Activated CD4-positive, alpha-beta T cell treated with anti-CD3 and anti-CD28 coated beads, Interleukin-2, Interleukin-4, amounts not matched to agents 100 ng/mL and 50 ng/mL, durations not matched to agents 16 hours and 8 hours (primary cell): ENCODE results near the gene C2orf81.
A peak's percentile ranks its signal among the peaks of the same experiment; 100 is the strongest.
"Not testable (repeated sequence)": the region's sequence is repeated elsewhere in the genome, so short reads cannot be mapped to it uniquely, and the experiment has no call there.

Source experiments
- DNase-seq: peaks from one replicate; pipeline ENCODE4 v3.0.0-alpha.2; 2020; ENCODE audit warnings: low spot score

C2orf81 gene

DNA sequence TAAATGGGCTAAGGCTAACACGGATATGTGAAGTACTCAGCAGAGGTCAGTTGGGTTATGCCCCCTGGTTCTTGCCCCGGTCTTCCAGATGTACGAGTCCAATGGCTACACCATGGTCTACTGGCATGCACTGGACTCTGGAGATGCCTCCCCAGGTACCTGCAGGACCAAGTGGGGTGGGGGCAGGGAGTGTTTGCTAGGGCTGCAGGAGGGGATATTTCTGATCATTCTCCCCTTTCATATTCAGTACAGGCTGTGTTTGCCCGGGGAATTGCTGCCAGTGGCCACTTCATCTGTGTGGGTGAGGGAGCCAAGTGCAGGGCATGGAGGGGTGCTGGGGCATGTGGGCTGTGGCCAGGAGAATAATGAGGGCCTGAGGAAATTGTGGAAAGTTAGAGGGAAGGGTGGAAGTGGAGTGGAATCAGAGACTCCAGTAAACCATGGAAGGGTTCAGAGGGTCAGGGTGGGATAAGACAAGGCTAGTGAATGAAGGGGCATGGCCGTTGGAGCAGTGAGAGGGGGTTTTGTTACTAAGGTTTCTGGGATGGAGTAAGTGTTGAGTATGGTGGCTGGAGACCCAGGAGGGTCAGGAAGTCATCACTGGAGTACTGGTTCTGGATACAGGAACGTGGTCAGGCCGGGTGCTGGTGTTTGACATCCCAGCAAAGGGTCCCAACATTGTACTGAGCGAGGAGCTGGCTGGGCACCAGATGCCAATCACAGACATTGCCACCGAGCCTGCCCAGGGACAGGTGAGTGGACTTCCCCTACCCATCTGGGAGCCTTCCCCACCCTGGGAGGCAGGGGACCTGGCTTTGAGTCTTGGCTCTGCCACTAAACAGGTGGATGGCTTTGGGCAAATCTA lies 2.0 kb upstream of the C2orf81 start:
- DNase-seq = no peak

DNA sequence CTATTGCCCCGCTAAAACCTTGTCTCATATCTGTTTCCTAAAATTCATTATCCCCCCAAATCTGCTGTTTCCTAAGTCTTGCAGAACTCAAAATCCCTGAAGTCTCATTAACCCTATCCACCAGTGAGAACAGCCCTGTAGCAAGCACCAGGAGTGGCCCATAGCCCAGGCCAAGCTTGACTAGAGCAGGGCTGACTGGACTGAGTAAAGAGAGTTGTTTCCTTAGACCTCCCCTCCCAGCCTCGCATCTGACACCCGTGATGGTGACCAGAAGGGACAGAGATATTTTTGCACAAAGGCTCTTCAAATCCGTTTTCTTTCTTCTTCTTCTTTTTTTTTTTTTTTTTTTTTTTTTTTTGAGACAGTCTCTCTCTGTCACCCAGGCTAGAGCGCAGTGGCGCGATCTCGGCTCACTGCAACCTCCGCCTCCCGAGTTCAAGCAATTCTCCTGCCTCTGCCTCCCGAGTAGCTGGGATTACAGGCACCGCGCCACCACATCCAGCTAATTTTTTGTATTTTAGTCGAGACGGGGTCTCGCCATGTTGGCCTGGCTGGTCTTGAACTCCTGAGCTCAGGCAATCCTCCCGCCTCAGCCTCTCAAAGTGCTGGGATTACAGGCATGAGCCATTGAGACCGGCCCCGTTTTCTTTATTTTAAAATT lies 846 bp downstream of the C2orf81 start:
- not testable (repeated sequence) for DNase-seq

GRCh38 chr2:74420006-74420405 lies 1.4 kb downstream of the C2orf81 start:
- DNase-seq = no peak

DNA sequence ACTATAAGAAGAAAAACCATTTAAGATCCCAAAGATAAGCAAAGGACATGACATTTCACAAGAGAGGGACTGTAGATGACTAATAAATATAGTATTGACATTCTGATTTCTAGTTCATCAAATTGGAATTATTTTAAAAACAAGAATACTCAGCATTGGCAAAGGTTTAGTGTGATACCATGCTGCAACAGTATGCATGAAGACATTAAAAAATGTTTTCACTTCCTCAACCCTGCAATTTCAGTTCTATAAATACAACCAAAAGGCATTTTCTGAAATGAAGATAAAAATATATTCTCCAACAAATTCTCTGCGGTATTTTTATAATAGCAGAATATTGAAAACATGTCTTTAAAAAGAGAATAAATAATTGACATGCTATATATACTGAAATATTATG lies 2.1 kb downstream of the C2orf81 start:
- DNase-seq = no peak

- no peak for DNase-seq
Observed at GRCh38 chr2:74418312-74418711, 3.1 kb downstream of the C2orf81 start.

GRCh38 chr2:74417763-74418162 lies 3.7 kb downstream of the C2orf81 start:
- DNase-seq = no peak

GRCh38 chr2:74417197-74417596 lies 4.2 kb downstream of the C2orf81 start:
- no peak for DNase-seq

DNA sequence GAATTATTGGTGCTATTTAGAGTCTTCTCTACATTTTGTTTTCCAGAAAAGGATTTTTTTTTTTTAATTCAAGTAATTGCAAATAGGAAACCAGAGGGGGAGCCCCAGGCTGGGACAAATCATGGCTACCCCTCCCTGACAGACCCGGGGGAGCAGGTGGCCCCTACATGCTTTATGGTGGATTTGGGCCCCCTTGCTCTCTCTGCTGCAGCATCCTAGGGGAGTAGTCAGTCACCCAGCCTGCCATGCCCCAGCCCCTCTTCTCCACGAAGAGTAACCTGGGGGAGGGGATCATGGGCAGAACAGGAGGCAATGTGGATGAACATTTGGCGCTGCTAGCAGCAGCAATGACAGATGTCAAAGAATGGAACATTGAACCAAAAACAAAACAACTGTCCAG lies 4.6 kb downstream of the C2orf81 start:
- no peak for DNase-seq

DNA sequence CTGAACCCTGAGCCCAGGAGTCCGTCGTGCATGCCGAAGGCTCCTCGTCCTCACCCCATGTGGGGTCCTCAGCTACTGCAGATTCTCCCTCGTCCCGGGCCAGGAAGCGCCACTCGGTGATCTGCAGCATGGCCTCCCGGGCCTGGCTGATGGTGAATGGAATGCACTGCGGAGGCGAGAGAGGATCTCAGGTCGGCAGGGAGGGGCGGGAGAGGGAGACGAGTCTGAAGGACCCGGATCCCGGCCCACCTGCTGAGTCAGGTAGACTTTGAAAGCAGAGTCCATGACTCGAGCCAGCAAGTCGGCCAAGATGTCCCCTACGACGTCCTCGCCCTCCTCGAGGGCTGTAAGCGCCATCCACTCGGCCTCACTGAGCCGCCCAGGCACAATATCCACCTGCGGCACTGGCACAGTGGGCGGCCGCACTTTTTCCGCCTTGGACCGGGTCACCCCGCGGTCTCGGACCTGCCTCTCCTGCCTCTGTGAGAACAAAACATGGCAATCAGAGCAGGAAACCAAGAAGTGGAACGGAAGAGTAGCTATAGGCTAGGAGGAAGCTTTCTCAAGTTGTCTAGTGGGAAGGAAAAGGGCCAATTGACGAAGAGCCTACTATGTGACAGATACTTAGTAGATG lies 5.5 kb downstream of the C2orf81 start:
- DNase-seq = no peak

- DNase-seq = no peak
Observed at GRCh38 chr2:74414881-74415761, 6.3 kb downstream of the C2orf81 start.

- no peak for DNase-seq
Observed at GRCh38 chr2:74414441-74414840, 7.0 kb downstream of the C2orf81 start.

GRCh38 chr2:74413001-74413698 lies 8.3 kb downstream of the C2orf81 start:
- no peak for DNase-seq

DNA sequence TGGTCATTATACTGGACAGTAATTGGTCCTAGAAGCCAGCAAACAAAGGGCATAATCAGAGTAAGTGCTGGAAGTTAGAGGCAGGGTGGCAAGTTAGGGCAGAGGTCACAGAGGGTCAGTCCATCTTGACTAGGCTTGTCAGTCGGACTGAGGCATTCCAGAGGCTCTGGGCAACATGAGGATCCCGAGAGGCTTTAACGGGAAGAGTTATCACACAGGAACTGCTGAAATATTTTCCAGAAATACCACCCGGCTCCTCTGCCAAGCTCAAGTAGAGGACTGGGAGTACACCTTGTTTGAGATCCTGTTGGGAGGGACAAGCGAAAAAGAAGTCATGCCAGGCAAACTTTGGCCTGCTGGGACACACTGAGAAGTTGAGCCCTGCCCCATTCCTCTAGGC lies 13.7 kb downstream of the C2orf81 start:
- DNase-seq = no peak

DNA sequence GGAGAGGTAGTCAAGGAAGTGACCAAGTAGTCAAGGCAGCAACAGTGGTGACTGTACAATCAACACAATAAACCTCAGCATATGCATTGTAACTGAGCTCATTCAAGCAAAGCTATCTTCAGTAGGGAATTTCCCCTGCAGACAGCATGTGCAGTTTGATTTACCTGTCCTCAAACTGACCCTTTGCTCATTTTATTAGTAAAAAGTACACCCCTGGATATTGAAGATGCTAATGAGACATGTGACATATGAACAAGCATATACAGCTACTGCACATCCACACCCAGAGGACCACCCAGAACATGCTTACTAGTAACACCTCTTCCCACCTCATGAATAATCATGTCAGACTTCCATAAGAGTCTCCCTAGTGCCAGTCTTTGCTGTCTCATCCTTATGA lies 15.4 kb downstream of the C2orf81 start:
- no peak for DNase-seq

DNA sequence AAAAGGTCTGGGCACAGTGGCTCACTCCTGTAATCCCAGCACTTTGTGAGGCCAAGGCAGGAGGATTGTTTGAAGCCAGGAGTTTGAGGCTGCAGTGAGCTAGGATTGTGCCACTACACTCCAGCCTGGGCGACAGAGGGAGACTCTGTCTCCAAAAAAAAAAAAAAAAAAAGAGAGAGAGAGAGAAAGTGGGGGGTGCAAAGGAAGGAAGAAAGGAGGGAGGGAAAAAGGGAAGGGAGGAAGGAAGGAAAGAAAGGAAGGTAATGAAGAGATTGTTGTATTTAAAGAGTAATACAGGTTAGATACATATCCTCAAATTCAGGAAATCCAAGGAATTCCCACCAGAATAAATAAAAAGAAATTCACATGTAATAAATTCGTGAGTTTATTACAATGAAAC lies 19.5 kb downstream of the C2orf81 start:
- no peak for DNase-seq

DNA sequence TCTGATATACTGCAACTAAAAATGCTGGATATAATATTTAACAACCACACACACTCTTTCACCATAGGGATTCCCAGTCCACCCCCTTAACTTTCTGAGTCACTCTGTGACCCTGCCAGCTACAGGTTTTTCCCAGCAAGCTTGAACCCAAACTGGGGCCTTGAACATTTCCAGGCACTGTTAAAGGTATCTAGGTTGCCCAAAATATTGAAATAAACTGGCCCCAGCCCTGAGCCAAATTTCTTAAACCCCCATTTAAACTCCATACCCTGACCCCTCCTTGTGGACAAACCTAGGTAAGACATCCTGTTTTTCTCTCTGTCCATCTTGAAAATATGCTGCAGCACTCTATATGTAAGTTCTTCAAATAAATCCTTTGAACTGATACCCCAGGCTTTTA lies 21.6 kb downstream of the C2orf81 start:
- peak; percentile 30 for DNase-seq

DNA sequence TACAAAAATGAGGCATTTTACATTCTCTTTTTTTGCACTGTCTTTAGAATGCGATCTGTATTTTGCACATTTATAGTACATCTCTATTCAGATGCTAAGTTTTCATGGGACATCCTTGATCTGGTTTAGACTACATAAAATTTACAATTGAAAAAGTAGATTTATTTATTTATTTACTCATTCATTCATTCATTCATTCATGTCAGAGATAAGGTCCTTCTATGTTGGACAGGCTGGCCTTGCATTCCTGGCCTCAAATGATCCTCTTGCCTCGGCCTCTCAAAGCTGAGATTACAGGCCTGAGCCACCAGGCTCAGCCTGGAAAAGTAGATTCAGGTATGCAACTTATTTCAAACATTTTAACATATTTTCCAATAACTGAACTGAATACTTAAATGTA lies 25.3 kb downstream of the C2orf81 start:
- no peak for DNase-seq

DNA sequence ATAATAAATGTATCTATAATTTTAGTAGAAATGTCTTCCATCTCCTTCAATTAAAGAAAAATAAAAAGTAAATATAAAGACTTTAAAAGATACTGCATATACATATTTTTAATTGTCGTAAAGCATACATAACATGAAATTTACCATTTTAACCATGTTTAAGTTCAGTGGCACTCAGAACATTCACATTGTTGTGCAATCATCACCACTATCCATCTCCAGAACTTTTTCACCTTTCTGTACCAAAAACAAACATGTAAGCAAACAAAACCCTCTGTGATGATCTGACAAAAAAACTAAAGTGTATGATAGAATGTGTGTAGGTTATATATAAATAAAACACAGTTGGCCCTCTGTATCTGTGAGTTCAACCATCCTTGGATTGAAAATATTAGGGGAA lies 27.9 kb downstream of the C2orf81 start:
- no peak for DNase-seq

DNA sequence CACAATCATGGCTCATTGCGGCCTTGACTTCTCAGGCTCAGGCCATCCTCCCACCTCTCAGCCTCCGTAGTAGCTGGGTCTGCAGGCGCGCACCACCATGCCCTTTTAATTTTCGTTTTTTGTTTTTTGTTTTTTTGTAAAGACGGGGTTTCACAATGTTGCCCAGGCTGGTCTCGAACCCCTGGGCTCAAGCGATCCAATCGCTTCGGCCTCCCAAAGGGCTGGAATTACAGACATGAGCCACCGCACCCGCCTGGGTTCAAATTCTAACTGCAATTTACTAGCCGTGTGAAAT lies 29.0 kb downstream of the C2orf81 start:
- no peak for DNase-seq

DNA sequence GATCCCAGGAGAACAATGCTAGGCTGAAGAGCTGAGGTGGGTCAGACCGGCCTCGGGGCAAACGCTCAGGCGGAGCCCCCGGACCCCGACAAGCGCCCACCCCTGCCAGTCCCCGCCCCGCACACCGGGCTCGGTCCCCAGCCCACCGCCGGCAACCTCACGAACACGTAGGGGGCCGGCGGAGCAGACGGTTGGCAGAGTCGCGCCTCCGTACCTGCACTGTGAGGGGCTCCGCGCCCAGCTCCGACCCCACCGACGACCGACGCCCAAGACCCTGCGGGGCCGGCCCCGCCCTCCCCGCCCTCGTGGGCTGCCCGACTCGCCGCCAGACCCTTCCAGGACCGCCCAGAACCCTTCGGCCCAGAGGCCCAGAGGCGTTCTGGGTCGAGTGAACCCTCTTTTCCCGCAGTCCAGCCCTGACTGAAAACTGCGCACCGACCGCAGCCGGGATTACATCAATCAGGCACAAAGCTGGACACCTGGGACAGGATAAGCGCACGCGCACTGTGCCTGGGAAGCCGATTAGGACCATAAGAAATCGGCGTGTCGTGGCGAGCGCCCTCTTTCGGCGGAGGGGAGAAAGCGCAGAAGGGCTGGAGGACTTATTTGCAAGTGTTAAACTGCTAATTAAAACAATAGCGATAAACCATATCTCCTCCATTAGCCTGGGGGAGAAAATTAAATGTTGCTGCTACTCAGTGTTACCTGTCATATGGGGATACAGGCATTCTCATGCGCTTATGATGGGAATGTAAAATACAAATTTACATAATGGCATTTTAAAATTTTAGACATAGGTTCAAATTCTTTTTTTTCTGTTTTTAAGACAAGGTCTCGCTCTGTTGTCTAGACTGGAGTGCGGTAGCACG lies 29.6 kb downstream of the C2orf81 start:
- peak; percentile 95 for DNase-seq

GRCh38 chr2:74391209-74391579 lies 30.2 kb downstream of the C2orf81 start:
- DNase-seq = peak; percentile 9
